ENCODE measurements around the gene GSK3B. TPM values are rescaled to one million over a fixed set of nuclear protein-coding genes. Genes with fewer than 3 reads are reported as not detected.

The GSK3B gene
- total RNA-seq, 1 donor from 2014 or later = 11.8 TPM

DNA sequence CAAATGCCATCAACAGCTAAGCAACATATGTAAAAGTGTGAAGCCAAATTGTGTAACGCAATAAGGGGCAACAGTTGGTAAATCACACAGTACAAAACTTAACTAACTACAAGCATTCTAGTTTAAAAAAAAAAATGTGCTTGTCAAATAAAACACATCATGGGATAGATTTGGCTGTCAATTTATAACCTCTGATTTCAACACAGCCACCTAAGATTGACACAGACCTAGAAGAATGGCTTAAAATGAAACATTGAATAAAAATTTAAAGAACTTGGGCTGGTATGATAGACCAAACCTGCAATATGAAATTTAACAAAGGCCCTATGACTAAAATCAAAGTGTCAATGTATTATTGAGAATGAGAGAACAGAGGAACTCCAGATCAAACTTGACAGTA is 164.0 kb downstream of the GSK3B start:
- Histone ChIP-seq H3K36me3 (no peaks in the 10 kb centered on the region), H3K4me3 (no peak overlapping the region), H3K27me3 (no peaks in the 10 kb centered on the region), H3K9me3 (no peaks in the 10 kb centered on the region), H3K27ac (no peak overlapping the region), H3K4me1 (no peaks in the 10 kb centered on the region)
- intact Hi-C loops (cut with DNase I) = no loop called here
- no peak for DNase-seq (ENCODE audit: low spot score in 2 of 2)
- TF ChIP-seq, protein P1, sequence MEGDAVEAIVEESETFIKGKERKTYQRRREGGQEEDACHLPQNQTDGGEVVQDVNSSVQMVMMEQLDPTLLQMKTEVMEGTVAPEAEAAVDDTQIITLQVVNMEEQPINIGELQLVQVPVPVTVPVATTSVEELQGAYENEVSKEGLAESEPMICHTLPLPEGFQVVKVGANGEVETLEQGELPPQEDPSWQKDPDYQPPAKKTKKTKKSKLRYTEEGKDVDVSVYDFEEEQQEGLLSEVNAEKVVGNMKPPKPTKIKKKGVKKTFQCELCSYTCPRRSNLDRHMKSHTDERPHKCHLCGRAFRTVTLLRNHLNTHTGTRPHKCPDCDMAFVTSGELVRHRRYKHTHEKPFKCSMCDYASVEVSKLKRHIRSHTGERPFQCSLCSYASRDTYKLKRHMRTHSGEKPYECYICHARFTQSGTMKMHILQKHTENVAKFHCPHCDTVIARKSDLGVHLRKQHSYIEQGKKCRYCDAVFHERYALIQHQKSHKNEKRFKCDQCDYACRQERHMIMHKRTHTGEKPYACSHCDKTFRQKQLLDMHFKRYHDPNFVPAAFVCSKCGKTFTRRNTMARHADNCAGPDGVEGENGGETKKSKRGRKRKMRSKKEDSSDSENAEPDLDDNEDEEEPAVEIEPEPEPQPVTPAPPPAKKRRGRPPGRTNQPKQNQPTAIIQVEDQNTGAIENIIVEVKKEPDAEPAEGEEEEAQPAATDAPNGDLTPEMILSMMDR (IDR thresholded peaks at IDR 0.05) = no peak

DNA sequence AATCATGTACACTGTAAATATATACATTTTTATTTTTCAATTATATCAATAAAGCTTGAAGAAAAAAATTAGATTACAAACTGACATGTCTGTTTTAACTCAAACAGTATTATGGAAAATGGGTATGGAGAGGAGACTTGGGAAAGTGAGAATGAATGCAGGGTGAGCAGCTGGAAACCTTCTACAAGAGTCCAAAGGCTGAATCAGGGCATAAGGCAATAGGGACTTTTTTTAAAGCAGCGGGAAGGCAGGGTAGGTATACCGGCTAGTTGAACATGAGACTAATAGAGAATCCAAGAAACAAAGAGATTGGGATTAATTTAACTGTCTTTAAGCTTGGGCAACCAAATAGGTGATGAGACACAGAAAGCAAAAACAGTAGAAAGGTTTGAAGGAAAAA is 167.1 kb downstream of the GSK3B start:
- H3K9me3 ChIP-seq = no peaks in the 10 kb centered on the region
- no peak overlapping the region for H3K27ac ChIP-seq
- TF ChIP-seq, protein P1 (IDR thresholded peaks at IDR 0.05) = no peak
- intact Hi-C loops (cut with DNase I) = no loop called here
- no peaks in the 10 kb centered on the region for H3K27me3 ChIP-seq
- no peaks in the 10 kb centered on the region for H3K36me3 ChIP-seq
- no peaks in the 10 kb centered on the region for H3K4me1 ChIP-seq
- H3K4me3 ChIP-seq = no peak overlapping the region
- no peak for DNase-seq (ENCODE audit: low spot score in 2 of 2)

DNA sequence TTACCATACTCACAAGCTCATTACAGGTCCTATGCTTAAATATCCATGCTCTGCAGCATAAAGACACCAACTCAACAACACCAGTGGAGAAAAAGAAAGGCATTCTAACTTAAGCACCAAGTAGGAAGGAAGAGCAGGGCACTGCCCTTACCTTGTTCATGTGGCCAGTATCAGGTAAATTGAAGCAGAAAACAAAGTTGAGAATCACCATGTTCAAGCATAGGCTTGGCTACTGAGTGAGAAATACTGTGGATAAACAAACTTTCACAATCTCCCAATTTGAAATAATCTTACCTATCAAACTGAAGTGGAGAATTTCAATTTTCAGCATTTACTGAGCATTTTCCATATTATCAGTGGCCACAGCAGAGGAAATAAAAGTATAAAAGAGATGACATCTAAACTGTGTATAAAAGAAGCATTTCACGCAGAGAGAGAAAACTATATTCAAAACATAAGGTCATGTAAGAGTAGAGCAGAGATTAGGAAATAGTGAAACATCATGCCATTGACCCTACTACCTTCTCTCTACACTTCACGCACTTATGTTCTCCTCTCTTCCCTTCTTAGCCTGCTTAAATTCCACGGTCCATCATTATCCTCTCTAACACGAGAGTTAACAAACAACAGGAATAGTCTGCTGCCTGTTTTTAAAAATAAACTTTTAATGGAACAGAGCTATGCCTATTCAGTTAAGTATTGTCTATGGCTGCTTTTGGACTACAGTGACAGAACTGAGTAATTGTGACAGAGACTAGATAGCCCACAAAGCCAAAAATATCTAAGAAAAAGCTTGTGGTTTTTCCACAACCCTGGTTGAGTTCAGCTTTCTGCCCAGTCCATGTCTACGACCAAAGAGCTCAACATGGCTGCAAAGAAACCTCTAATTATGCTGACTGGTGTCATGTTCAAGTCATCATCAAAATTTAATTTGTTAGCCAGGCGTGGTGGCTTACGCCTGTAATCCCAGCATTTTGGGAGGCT is 169.8 kb downstream of the GSK3B start:
- intact Hi-C loops (cut with DNase I) = no loop called here
- H3K9me3 ChIP-seq = no peaks in the 10 kb centered on the region
- H3K36me3 ChIP-seq = peaks cover 0 to 4% of the 10 kb centered on the region in 2 donors
- DNase-seq (ENCODE audit: low spot score in 2 of 2) = no peak
- H3K4me1 ChIP-seq = no peaks in the 10 kb centered on the region
- TF ChIP-seq, protein P1 (IDR thresholded peaks at IDR 0.05) = no peak
- H3K4me3 ChIP-seq = no peak overlapping the region
- no peak overlapping the region for H3K27ac ChIP-seq
- no peaks in the 10 kb centered on the region for H3K27me3 ChIP-seq

DNA sequence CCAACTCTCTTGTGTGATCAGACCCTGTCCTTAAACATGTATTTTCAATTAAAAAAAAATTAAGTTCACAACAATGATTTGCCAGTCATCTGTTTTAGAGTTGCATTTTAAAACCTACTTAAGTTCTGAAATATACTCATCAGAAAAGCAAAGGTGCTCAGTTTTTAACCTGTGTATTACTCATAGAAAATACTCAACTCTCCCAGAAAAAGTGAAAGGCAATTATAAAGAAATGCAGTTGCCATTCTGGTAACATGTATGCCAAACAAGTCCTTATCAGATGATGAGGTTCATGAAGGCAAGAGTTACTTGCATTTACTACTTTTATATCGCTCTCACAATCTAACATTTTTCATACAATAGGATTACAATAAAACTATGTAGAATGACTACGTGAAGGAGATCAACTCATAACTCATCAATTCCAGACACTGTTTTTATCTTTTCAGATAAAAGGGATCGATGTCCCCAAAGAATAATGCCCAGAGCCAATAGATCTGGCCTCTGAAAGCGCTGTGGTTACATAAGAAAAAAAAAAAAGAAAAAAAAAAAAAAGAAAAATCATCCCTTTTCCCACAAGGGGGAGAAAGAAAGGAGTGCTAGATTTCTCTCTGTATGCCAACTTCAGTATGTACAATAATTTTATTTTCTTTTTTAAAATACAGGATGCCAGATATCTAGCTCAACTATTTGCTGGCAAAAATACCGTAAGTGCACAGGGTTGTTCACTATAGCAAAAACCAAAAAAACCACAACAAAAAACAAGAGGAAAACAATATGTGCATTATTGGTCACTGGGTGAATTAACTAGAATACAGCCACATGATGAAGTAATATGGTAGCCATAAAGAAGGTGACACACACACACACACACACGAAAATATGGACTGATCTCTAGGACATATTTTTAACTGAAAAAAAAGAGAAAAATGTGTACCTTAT is 175.0 kb downstream of the GSK3B start:
- Histone ChIP-seq H3K27ac (no peak overlapping the region), H3K4me1 (no peaks in the 10 kb centered on the region), H3K36me3 (peaks cover 4% of the 10 kb centered on the region in 2 donors), H3K27me3 (no peaks in the 10 kb centered on the region), H3K4me3 (no peak overlapping the region), H3K9me3 (no peaks in the 10 kb centered on the region)
- intact Hi-C loops (cut with DNase I) = no loop called here
- DNase-seq (ENCODE audit: low spot score in 2 of 2) = no peak
- TF ChIP-seq, protein P1 (IDR thresholded peaks at IDR 0.05) = no peak

DNA sequence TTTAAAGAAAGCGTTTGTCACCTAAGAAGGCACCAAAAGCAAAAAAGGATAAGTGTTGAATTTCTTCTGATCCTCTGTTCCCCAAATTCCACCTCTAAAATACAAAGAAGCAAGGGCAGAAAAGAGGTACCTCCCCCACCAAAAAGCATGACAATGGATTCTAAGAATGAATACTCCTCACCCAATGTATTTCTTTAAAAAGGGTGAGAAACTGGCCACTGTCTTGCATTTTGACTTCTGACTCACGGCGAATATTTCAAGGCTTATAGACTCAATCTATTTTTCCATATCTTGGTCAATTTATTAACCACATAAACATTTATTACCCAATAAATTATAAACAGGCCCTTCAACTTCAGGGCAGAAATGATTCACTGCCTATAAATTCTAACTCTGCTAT is 181.2 kb downstream of the GSK3B start:
- intact Hi-C loops (cut with DNase I) = no loop called here
- H3K9me3 ChIP-seq = no peaks in the 10 kb centered on the region
- peaks cover 4 to 12% of the 10 kb centered on the region in 2 donors for H3K36me3 ChIP-seq
- no peak for DNase-seq (ENCODE audit: low spot score in 2 of 2)
- no peak overlapping the region for H3K4me3 ChIP-seq
- TF ChIP-seq, protein P1 (IDR thresholded peaks at IDR 0.05) = no peak
- H3K27ac ChIP-seq = no peak overlapping the region
- H3K4me1 ChIP-seq = no peaks in the 10 kb centered on the region
- H3K27me3 ChIP-seq = no peaks in the 10 kb centered on the region

Measured in ascending aorta (tissue), 2 donors.